Psoas muscle (tissue), 8 donors: Measurements from ENCODE around the gene HASPIN. TPM values are rescaled to one million over a fixed set of nuclear protein-coding genes. Genes with fewer than 3 reads are reported as not detected.

ENCODE experiments used
- ATAC-seq, 4 donors: fragments of 200-7000 bp; cut with Tn5 transposase; one replicate each; pipeline ENCODE4 v1.9.1; 2020; ENCODE audit warnings: moderate library complexity in 3 of 4, mild to moderate bottlenecking in 2 of 4
- DNase-seq, 2 donors: peaks; one replicate each; pipeline ENCODE4 v3.0.0-alpha.2; 2020
- H3K27ac ChIP-seq: fragments of 200-600 bp; one replicate; pipeline ENCODE4 v1.8.0; 2022
- H3K27me3 ChIP-seq, 3 donors: fragments of 200-600 bp in 1 of 3; one replicate each; pipeline versions ENCODE4 v1.6.1 to v1.8.0; 2013 to 2022; ENCODE audit warnings: low read length in 2 of 3, mild to moderate bottlenecking in 2 of 3, moderate library complexity in 1 of 3; ENCODE audit not compliant: insufficient read depth in 3 of 3
- H3K36me3 ChIP-seq, 2 donors: fragments of 200-600 bp in 1 of 2; one replicate each; pipeline versions ENCODE4 v1.6.1 to v1.8.0; 2013 to 2022; ENCODE audit warnings: low read depth in 1 of 2, mild to moderate bottlenecking in 1 of 2, moderate library complexity in 1 of 2; ENCODE audit not compliant: insufficient read depth in 1 of 2
- H3K4me1 ChIP-seq: fragments of 200-600 bp; one replicate; pipeline ENCODE4 v1.8.0; 2022
- H3K4me3 ChIP-seq: fragments of 200-600 bp; one replicate; pipeline ENCODE4 v1.8.0; 2022; ENCODE audit warnings: mild to moderate bottlenecking
- H3K9me3 ChIP-seq: fragments of 200-600 bp; one replicate; pipeline ENCODE4 v1.8.0; 2022
- WGBS, 3 donors: extraction: QIAGEN DNeasy Blood & Tissue Kit; methylation state at CpG; one replicate each; pipeline versions ENCODE4 v1.1.6 to v1.1.7; 2013; 5-methylcytosine and 5-hydroxymethylcytosine counted together
- intact Hi-C, 2 donors: fragments of 100-400 bp; cut with DNase I; formaldehyde crosslinking; loops; one replicate each; pipeline versions ENCODE4 v1.11.0 to v1.14.2; 2022
- polyA plus RNA-seq, 3 donors: library from polyadenylated mRNA; stranded (reverse); fragments of 200-250 nt; gene quantifications; one replicate each; pipeline ENCODE4 v1.2.3, GENCODE V29; 2013
- total RNA-seq, 4 donors: library from RNA; stranded (reverse); fragmentation: NEBNext Ultra II Directional in 2 of 4; extraction: Animal tissue kit (Norgen Biotek cat#: 25700) in 2 of 4; gene quantifications; one replicate each; pipeline versions ENCODE4 v1.2.1 to v1.2.4, GENCODE V29; 2021 to 2023
- TF ChIP-seq, protein P1 (sequence below): fragments of 200-600 bp; IDR thresholded peaks from one replicate; pipeline ENCODE4 v1.8.0; 2022; ENCODE audit warnings: antibody characterized with exemption
- donor health status: healthy with polysubstance abuse.
- donor health status: DM: no; HTN: no; CAD: no; lungs with moderate emphysema.
- donor health status: Bipolar disorder and iron deficiency.
- donor health status: healthy.
- donor health status: DM: yes; HTN: yes; CAD: no.
- donor health status: DM: no; HTN: no; CAD: no.
- donor health status: DM: no; HTN: no; CAD: no.
- donor health status: DM: yes; HTN: yes; CAD: no.

The HASPIN gene
- total and polyA plus RNA-seq, 7 donors = 0.15 to 2.7 (median 1.1) TPM

DNA sequence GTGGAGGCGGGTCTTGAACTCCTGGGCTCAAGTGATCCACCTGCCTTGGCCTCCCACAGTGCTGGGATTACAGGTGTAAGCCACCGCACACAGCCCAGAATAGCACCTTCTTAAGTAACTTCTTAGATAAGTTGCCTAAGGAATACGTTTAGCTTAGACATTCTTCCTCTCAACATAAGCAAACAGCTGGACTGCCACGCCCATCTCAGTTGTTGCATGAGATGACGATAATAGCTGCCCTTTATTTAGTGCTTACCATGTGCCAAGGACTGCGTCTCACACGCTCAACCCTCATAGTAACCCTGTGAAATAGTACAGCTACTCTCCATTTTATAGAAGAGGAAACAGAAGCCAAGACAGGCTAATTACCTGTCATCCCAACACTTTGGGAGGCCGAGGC is 11.8 kb downstream of the HASPIN start:
- no peak for DNase-seq
- ATAC-seq = no peak
- 59 to 70% (median 66%) methylated on average over 8 of the region's 8 CpGs for WGBS, 3 donors
- H3K4me3 ChIP-seq = no peak overlapping the region
- intact Hi-C loops = loop anchor here (5.0 to 10.0 kb wide), 5 partner anchors 77 to 269 kb away; no protein-coding TSS in a partner anchor
- no peaks in the 10 kb centered on the region for H3K9me3 ChIP-seq
- H3K27me3 ChIP-seq = no peaks in the 10 kb centered on the region
- peaks cover 5% of the 10 kb centered on the region for H3K4me1 ChIP-seq
- no peak overlapping the region for H3K27ac ChIP-seq
- H3K36me3 ChIP-seq = no peaks in the 10 kb centered on the region
- TF ChIP-seq, protein P1, sequence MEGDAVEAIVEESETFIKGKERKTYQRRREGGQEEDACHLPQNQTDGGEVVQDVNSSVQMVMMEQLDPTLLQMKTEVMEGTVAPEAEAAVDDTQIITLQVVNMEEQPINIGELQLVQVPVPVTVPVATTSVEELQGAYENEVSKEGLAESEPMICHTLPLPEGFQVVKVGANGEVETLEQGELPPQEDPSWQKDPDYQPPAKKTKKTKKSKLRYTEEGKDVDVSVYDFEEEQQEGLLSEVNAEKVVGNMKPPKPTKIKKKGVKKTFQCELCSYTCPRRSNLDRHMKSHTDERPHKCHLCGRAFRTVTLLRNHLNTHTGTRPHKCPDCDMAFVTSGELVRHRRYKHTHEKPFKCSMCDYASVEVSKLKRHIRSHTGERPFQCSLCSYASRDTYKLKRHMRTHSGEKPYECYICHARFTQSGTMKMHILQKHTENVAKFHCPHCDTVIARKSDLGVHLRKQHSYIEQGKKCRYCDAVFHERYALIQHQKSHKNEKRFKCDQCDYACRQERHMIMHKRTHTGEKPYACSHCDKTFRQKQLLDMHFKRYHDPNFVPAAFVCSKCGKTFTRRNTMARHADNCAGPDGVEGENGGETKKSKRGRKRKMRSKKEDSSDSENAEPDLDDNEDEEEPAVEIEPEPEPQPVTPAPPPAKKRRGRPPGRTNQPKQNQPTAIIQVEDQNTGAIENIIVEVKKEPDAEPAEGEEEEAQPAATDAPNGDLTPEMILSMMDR = no peak

DNA sequence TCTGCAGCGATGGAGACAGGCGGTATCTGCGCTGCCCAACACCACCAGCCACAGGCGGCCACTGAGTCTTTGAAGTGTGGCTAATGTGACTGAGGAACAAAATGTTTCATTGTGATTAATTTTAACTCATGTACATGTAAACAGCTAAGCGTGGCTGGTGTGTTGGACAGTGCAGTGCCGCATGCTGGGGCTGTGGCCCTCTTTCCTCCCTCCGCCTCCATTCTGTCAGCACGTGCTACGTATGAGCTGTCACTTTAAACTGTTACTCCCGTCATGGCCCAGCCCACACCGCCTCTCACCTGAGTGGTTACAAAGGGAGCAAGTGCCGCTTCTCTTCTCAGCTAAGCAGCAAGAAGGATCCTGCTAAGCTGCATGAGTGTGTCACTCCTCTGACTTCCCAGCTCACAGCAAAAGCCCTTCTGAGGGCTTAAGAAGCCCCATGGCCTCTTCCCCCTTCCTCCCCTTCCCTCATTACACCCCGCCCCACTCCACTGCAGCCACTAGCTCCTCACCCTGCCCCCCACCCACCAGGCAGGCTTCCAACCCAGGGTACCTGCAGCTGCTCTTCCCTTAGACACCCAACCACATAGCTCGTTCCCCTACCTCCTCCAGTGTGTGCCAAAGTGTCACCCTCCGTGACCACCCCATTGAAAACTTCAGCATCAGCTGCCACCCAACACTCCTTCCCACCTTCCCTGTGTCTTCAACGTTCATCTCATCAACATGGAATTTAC is 15.0 kb downstream of the HASPIN start:
- Histone ChIP-seq H3K4me1 (peaks cover 5% of the 10 kb centered on the region), H3K27ac (peak overlapping the region; percentile 76), H3K4me3 (peak overlapping the region; percentile 55), H3K36me3 (no peaks in the 10 kb centered on the region), H3K27me3 (no peaks in the 10 kb centered on the region), H3K9me3 (no peaks in the 10 kb centered on the region)
- intact Hi-C loops = loop anchor here (5.0 to 10.0 kb wide), 5 partner anchors 74 to 266 kb away; no protein-coding TSS in a partner anchor
- ATAC-seq = peak; percentile 62 to 77 (median 69)
- 40 to 54% (median 43%) methylated on average over 16 of the region's 16 CpGs for WGBS, 3 donors
- DNase-seq = peak in 1 of 2 donors; percentile 56
- TF ChIP-seq, protein P1 = no peak

DNA sequence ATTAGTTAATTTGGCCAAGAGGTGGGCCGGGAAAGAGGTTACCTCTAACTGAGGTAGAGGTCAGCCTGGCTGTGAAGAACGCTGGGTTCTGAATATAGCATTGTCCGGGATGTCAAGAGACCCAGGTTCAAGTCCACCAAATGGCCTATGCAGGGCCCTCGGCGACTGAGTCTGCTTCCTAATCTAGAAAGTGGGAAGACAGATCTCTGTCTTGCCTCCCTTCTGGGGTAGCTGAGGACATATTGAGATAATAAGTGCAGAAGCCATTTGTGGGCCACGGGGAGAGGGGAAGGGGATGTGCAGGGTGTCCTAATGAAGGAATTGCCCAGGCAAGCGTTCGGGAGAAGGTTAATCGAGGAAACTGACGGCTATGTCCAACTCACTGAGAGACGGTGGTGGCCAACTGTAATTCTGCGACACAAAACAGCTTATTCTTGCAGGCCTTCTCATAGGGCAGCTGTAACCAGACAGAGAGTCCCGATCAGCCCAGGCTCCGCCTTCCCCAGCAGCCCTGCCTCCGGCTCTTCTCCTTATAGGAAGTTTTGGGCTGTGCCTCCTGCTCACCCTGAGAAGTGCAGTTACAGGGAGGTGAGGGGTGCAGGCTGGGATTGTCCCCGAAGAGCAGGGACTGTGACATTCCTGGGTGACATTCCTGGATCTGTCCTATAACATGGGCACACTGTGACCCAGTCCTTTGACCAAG is 15.9 kb downstream of the HASPIN start:
- DNase-seq = no peak
- H3K27me3 ChIP-seq = no peaks in the 10 kb centered on the region
- intact Hi-C loops = loop anchor here (5.0 to 10.0 kb wide), 5 partner anchors 73 to 265 kb away; no protein-coding TSS in a partner anchor
- no peaks in the 10 kb centered on the region for H3K36me3 ChIP-seq
- WGBS, 3 donors = 82 to 86% (median 86%) methylated on average over 16 of the region's 16 CpGs
- no peak overlapping the region for H3K27ac ChIP-seq
- no peaks in the 10 kb centered on the region for H3K9me3 ChIP-seq
- peaks cover 5% of the 10 kb centered on the region for H3K4me1 ChIP-seq
- H3K4me3 ChIP-seq = no peak overlapping the region
- ATAC-seq = no peak
- TF ChIP-seq, protein P1 = no peak

DNA sequence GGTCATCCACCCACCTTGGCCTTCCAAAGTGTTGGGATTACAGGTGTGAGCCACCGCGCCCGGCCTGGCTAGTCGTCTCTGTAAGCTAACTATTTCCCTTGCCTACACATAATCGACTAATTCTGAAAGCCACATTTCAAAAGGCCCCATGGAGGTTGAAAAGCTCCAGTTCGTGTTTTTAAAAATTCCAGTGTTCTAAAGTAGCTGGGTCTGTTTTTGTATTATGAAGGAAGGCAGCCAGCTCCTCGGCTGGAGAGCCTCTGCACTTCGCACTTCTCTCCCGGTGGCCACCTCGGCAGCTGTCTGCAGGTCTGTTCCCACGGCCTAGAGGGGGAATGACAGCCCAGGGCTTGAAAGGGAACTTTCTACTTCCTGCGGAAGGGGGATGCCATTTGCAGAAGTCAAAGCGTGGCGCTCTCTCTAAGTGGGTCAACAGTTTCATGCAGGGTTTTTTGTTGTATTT is 16.9 kb downstream of the HASPIN start:
- ATAC-seq (no peak), DNase-seq (no peak)
- no peaks in the 10 kb centered on the region for H3K9me3 ChIP-seq
- H3K27me3 ChIP-seq = no peaks in the 10 kb centered on the region
- intact Hi-C loops = no loop called here
- TF ChIP-seq, protein P1 = no peak
- no peak overlapping the region for H3K4me3 ChIP-seq
- WGBS, 3 donors = 71 to 77% (median 76%) methylated on average over 14 of the region's 14 CpGs
- H3K36me3 ChIP-seq = no peaks in the 10 kb centered on the region
- peaks cover 5% of the 10 kb centered on the region for H3K4me1 ChIP-seq
- no peak overlapping the region for H3K27ac ChIP-seq
